Coronary artery (tissue), 2 donors: ENCODE measurements around the gene IGF1R.

Experiments
- DNase-seq: peaks from one replicate; pipeline ENCODE4 v3.0.0-alpha.2; 2017; ENCODE audit warnings: low spot score
- H3K27ac ChIP-seq, 2 donors: fragments of 200-600 bp; sonication (generic); one replicate each; pipeline ENCODE4 v1.5.1; 2016 to 2019
- H3K4me3 ChIP-seq: fragments of 200-600 bp; sonication (generic); 2 replicates; pipeline ENCODE4 v1.5.1; 2016; ENCODE audit warnings: mild to moderate bottlenecking, moderate library complexity
- TF ChIP-seq, protein P1 (sequence below): fragments of 200-600 bp; sonication (generic); IDR thresholded peaks from one replicate; pipeline ENCODE4 v1.5.1; 2019; ENCODE audit warnings: antibody characterized with exemption

IGF1R gene

GRCh38 chr15:98647774-98648653, at the start of gene IGF1R:
TSS of gene IGF1R (plus strand) at chr15:98648539. CDS start at chr15:98649582, 1,043 bp downstream.
- Histone ChIP-seq H3K27ac (peak within 1 kb of the TSS; percentile 96 to 98), H3K4me3 (peak within 1 kb of the TSS; percentile 91)
- DNase-seq = peak; percentile 86
- TF ChIP-seq, protein P1, sequence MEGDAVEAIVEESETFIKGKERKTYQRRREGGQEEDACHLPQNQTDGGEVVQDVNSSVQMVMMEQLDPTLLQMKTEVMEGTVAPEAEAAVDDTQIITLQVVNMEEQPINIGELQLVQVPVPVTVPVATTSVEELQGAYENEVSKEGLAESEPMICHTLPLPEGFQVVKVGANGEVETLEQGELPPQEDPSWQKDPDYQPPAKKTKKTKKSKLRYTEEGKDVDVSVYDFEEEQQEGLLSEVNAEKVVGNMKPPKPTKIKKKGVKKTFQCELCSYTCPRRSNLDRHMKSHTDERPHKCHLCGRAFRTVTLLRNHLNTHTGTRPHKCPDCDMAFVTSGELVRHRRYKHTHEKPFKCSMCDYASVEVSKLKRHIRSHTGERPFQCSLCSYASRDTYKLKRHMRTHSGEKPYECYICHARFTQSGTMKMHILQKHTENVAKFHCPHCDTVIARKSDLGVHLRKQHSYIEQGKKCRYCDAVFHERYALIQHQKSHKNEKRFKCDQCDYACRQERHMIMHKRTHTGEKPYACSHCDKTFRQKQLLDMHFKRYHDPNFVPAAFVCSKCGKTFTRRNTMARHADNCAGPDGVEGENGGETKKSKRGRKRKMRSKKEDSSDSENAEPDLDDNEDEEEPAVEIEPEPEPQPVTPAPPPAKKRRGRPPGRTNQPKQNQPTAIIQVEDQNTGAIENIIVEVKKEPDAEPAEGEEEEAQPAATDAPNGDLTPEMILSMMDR = peak; percentile 13

DNA sequence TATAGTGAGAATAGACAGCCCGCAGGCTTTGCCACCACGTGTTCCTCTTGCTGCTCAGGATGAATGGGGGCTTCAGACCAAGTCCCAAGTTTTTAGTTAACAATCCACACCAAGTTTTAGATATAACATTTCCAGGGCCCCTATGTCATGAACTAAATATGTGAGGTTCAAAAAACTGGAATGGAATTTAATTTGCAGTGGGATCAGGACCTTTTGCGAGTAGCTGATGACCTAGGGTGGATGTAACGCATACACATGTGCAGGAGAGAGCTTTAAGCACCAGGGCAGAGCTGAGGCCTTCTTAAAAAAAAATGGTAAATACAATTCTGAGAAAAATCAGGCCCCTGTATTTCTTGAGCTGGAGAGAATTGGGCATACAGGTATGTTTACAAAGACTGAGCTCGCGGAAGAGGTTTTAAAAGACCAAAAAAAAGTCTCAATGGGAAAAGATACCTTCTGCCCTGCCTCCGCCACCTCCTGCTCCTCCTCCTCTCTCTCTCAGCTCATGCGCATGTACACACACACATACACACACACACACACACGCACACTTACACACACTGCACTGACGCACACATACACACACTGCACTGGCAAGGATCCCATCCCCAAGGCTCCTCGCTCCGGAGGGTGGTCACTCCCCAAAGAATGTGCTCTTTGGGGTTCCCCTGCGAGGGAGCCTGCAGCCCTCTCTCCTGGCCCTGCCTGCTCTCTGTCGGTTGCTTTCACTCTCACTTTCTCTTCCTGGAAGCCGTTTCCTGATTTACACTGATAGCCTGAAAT, 48.2 kb upstream of the IGF1R start:
- TF ChIP-seq, protein P1 = no peak
- Histone ChIP-seq H3K4me3 (peak overlapping the region; percentile 73), H3K27ac (no peak overlapping the region)
- DNase-seq = no peak

DNA sequence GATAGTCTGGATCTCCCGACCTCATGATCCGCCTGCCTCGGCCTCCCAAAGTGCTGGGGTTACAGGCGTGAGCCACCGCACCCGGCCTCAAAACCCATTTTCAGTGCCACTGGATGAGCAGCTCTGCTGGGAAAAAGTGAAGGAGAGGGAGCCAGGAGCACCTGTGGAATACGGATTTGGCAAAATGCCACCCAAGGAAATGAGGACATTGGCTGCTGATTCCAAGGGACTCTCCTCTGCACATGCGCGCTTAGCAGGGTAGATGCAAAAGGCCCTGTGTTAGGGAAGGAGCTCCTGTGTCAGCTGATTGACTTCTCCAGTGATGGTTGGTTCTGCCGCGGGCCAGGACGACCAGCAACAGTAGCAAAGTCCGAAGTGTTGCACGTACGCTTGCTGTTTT, 43.4 kb upstream of the IGF1R start:
- no peak overlapping the region for H3K4me3 ChIP-seq
- TF ChIP-seq, protein P1 = no peak
- DNase-seq = no peak
- no peak overlapping the region for H3K27ac ChIP-seq

DNA sequence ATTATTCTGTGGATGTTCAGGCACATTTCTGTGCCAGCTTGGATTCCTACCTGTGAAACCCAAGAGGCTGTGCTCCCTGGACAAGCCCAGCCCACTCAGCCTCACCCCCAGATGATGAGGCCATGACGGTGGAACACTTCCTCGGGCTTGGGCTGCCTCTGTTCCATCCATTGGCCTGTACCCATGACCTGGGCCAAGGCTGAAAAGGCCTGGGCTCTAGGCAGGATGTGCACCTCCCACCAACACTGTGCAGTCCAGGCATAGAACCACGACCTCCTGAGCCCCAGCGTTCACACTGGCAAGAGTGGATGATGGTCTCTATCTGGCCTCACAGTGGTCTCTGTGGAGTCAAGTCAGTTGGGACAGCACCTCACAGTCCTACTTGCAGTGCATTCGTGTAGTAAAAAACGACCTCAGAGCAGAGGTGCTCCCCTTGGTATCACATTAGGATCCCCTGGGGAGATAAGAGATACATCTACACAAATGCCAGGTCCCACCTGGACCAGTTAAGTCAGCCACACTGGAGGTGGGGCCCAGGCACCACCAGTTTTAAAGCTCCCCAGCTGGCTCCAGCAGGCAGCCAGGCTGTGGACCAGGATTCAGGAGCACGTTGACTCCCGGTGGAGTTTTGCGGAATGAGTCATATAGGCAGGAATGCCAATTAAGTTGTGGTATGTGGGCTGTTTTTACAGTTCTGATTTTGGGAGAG, 39.0 kb upstream of the IGF1R start:
- H3K27ac ChIP-seq = no peak overlapping the region
- TF ChIP-seq, protein P1 = no peak

DNA sequence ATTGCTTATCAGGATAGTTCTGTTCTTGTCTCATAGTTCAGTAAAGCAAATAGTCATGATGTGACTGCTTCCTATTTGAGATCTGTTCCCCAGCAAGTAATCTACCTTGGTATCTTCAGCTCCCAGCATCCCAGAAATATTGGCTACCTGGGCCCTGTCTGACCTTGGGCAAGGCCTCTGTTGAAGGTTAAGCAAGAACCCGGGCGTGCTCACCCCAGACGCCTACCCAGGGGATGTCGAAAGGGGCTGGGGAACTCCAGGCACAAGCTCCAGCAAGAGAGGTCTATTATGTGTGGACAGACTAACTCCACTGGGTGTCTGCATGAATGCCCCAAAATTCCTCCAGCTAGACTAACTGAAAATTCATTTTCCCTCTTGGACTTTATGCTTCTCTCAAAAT, 37.3 kb upstream of the IGF1R start:
- TF ChIP-seq, protein P1 = no peak
- no peak overlapping the region for H3K4me3 ChIP-seq
- DNase-seq = no peak
- H3K27ac ChIP-seq = no peak overlapping the region

More for the DNA sequence above, 39.0 kb upstream of the IGF1R start:
- H3K4me3 ChIP-seq = no peak overlapping the region
- no peak for DNase-seq

- no peak overlapping the region for H3K4me3 ChIP-seq
- no peak for DNase-seq
- no peak overlapping the region for H3K27ac ChIP-seq
- TF ChIP-seq, protein P1 = no peak
Observed at GRCh38 chr15:98611808-98612207, 36.5 kb upstream of the IGF1R start.
